Large intestine (tissue), 3 donors: ENCODE data around the gene SLC39A11. TPM values are rescaled to one million over a fixed set of nuclear protein-coding genes. Genes with fewer than 3 reads are reported as not detected.
"Not testable (repeated sequence)": the region's sequence is repeated elsewhere in the genome, so short reads cannot be mapped to it uniquely, and the experiment has no call there.

Experiments
- DNase-seq, 2 donors: peaks; one replicate each; pipeline versions ENCODE4 v3.0.0 to v3.0.0-alpha.2; 2013
- H3K27ac ChIP-seq: one replicate; pipeline ENCODE4 v1.5.1; 2013; ENCODE audit warnings: low read length
- H3K27me3 ChIP-seq: 2 replicates; pipeline ENCODE4 v1.6.1; 2013; ENCODE audit warnings: low read length; ENCODE audit not compliant: control insufficient read depth, insufficient read depth
- H3K36me3 ChIP-seq: 2 replicates; pipeline ENCODE4 v1.6.1; 2013; ENCODE audit warnings: low read length; ENCODE audit not compliant: control insufficient read depth, insufficient read depth
- H3K4me1 ChIP-seq: one replicate; pipeline ENCODE4 v1.6.1; 2013; ENCODE audit warnings: low read length; ENCODE audit not compliant: control insufficient read depth, insufficient read depth
- H3K4me3 ChIP-seq: one replicate; pipeline ENCODE4 v1.5.1; 2013; ENCODE audit warnings: low read length
- H3K9me3 ChIP-seq: one replicate; pipeline ENCODE4 v1.6.1; 2013; ENCODE audit warnings: mild to moderate bottlenecking, low read depth, low read length, moderate library complexity; ENCODE audit not compliant: control insufficient read depth
- WGBS: methylation state at CpG from one replicate; pipeline ENCODE4 v1.1.5; 2013; ENCODE audit warnings: low lambda C conversion rate; ENCODE audit not compliant: insufficient coverage; 5-methylcytosine and 5-hydroxymethylcytosine counted together
- polyA plus RNA-seq: library from polyadenylated mRNA; unstranded; fragments of 120-200 nt; gene quantifications from one replicate; pipeline ENCODE4 v1.2.1, GENCODE V29; 2013

Gene SLC39A11
- polyA plus RNA-seq, 1 donor, result 46.2 TPM

- Histone ChIP-seq H3K4me1 (no peaks in the 10 kb centered on the region), H3K27me3 (no peaks in the 10 kb centered on the region), H3K36me3 (peaks cover 29% of the 10 kb centered on the region), H3K27ac (no peak overlapping the region), H3K4me3 (no peak overlapping the region), H3K9me3 (no peaks in the 10 kb centered on the region)
- no peak for DNase-seq
- no CpG with 5 or more reads among the region's 3 CpGs for WGBS
Measured at GRCh38 chr17:73083432-73083831, 9.1 kb downstream of the SLC39A11 start.

- 67% methylated on average over 1 of the region's 2 CpGs for WGBS
- Histone ChIP-seq H3K36me3 (peaks cover 3% of the 10 kb centered on the region), H3K27ac (no peak overlapping the region), H3K4me1 (peaks cover 5% of the 10 kb centered on the region), H3K4me3 (no peak overlapping the region), H3K27me3 (no peaks in the 10 kb centered on the region), H3K9me3 (no peaks in the 10 kb centered on the region)
- no peak for DNase-seq
Measured at GRCh38 chr17:73074566-73074965, 17.9 kb downstream of the SLC39A11 start.

- Histone ChIP-seq H3K36me3 (peaks cover 3% of the 10 kb centered on the region), H3K4me1 (peaks cover 21% of the 10 kb centered on the region), H3K27ac (no peak overlapping the region), H3K9me3 (no peaks in the 10 kb centered on the region), H3K27me3 (no peaks in the 10 kb centered on the region), H3K4me3 (no peak overlapping the region)
- 94% methylated on average over 3 of the region's 14 CpGs for WGBS
- DNase-seq, result no peak
Measured at GRCh38 chr17:73072219-73072962, 20.1 kb downstream of the SLC39A11 start.

- Histone ChIP-seq H3K4me3 (no peak overlapping the region), H3K36me3 (peaks cover 3% of the 10 kb centered on the region), H3K4me1 (peaks cover 21% of the 10 kb centered on the region), H3K9me3 (no peaks in the 10 kb centered on the region), H3K27ac (no peak overlapping the region), H3K27me3 (no peaks in the 10 kb centered on the region)
- DNase-seq, result no peak
- 100% methylated on average over 3 of the region's 8 CpGs for WGBS
Measured at GRCh38 chr17:73071066-73071999, 21.2 kb downstream of the SLC39A11 start.

- Histone ChIP-seq H3K4me1 (peaks cover 21% of the 10 kb centered on the region), H3K36me3 (peaks cover 3% of the 10 kb centered on the region), H3K27ac (no peak overlapping the region), H3K9me3 (no peaks in the 10 kb centered on the region), H3K27me3 (no peaks in the 10 kb centered on the region), H3K4me3 (no peak overlapping the region)
- DNase-seq, result no peak
- 100% methylated on average over 1 of the region's 3 CpGs for WGBS
Measured at GRCh38 chr17:73069841-73070240, 22.6 kb downstream of the SLC39A11 start.

- WGBS, result 20% methylated on average over 1 of the region's 5 CpGs
- H3K27ac ChIP-seq, result peak overlapping the region; percentile 47
- peaks cover 3% of the 10 kb centered on the region for H3K36me3 ChIP-seq
- no peaks in the 10 kb centered on the region for H3K27me3 ChIP-seq
- no peaks in the 10 kb centered on the region for H3K9me3 ChIP-seq
- DNase-seq, result peak in 1 of 2 donors; percentile 34
- H3K4me1 ChIP-seq, result peaks cover 21% of the 10 kb centered on the region
- no peak overlapping the region for H3K4me3 ChIP-seq
Measured at GRCh38 chr17:73069164-73069770, 23.2 kb downstream of the SLC39A11 start.

GRCh38 chr17:73068322-73069153 is 23.9 kb downstream of the SLC39A11 start:
- Histone ChIP-seq H3K4me3 (no peak overlapping the region), H3K4me1 (peaks cover 21% of the 10 kb centered on the region), H3K27ac (peak overlapping the region; percentile 47), H3K36me3 (peaks cover 3% of the 10 kb centered on the region), H3K27me3 (no peaks in the 10 kb centered on the region), H3K9me3 (no peaks in the 10 kb centered on the region)
- WGBS, result 94% methylated on average over 4 of the region's 9 CpGs
- DNase-seq, result peak; percentile 90 to 96

- not testable (repeated sequence) for H3K36me3 ChIP-seq, H3K4me3 ChIP-seq, H3K27ac ChIP-seq, H3K27me3 ChIP-seq, H3K9me3 ChIP-seq, DNase-seq
- H3K4me1 ChIP-seq, result peaks cover 21% of the 10 kb centered on the region
- WGBS, result no CpG with 5 or more reads among the region's 2 CpGs
Measured at GRCh38 chr17:73067699-73068098, 24.8 kb downstream of the SLC39A11 start.

GRCh38 chr17:73067075-73067474 is 25.4 kb downstream of the SLC39A11 start:
- H3K4me1 ChIP-seq, result peaks cover 21% of the 10 kb centered on the region
- no peaks in the 10 kb centered on the region for H3K9me3 ChIP-seq
- peaks cover under 1% of the 10 kb centered on the region for H3K36me3 ChIP-seq
- H3K27me3 ChIP-seq, result no peaks in the 10 kb centered on the region
- no peak overlapping the region for H3K4me3 ChIP-seq
- no peak overlapping the region for H3K27ac ChIP-seq
- DNase-seq, result no peak
- WGBS, result 100% methylated on average over 1 of the region's 3 CpGs
